OCI-LY1 (cell line): ENCODE measurements around the gene WIPF3.
"Not testable (repeated sequence)": the region's sequence is repeated elsewhere in the genome, so short reads cannot be mapped to it uniquely, and the experiment has no call there.

ENCODE experiments used
- H2AFZ ChIP-seq: fragments of 200-600 bp; sonication (generic), shearing (Covaris generic); 2 replicates; pipeline ENCODE4 v1.6.0; 2014; ENCODE audit warnings: antibody characterized with exemption, mild to moderate bottlenecking, low read length
- H3F3A ChIP-seq: fragments of 200-600 bp; sonication (generic), shearing (Covaris generic); 2 replicates; pipeline ENCODE4 v1.6.0; 2014; ENCODE audit warnings: mild to moderate bottlenecking, antibody characterized with exemption, low read length, moderate library complexity; ENCODE audit not compliant: insufficient read depth
- H3K27ac ChIP-seq: fragments of 200-600 bp; sonication (generic); 2 replicates; pipeline ENCODE4 v1.5.1; 2014; ENCODE audit warnings: low read length, mixed run types, mild to moderate bottlenecking, low read depth; ENCODE audit not compliant: poor library complexity, severe bottlenecking
- H3K27me3 ChIP-seq: fragments of 200-600 bp; sonication (generic); 2 replicates; pipeline ENCODE4 v1.6.0; 2014; ENCODE audit warnings: antibody characterized with exemption, mild to moderate bottlenecking, low read length, moderate library complexity; ENCODE audit not compliant: insufficient read depth
- H3K36me3 ChIP-seq: fragments of 200-600 bp; sonication (generic); 2 replicates; pipeline ENCODE4 v1.6.1; 2014; ENCODE audit warnings: mild to moderate bottlenecking, antibody characterized with exemption, low read length, moderate library complexity, mixed read lengths; ENCODE audit not compliant: insufficient read depth
- H3K4me1 ChIP-seq: fragments of 200-600 bp; sonication (generic); 2 replicates; pipeline ENCODE4 v1.5.1; 2014; ENCODE audit warnings: mild to moderate bottlenecking, low read length, moderate library complexity; ENCODE audit not compliant: insufficient read depth, severe bottlenecking
- H3K4me2 ChIP-seq: fragments of 200-600 bp; sonication (generic), shearing (Covaris generic); 2 replicates; pipeline ENCODE4 v1.6.1; 2014; ENCODE audit warnings: low read length
- H3K4me3 ChIP-seq: fragments of 200-600 bp; sonication (generic); 2 replicates; pipeline ENCODE4 v1.5.1; 2014; ENCODE audit warnings: low read length, low read depth, mild to moderate bottlenecking, mixed read lengths; ENCODE audit not compliant: poor library complexity, severe bottlenecking
- H3K79me2 ChIP-seq: fragments of 200-600 bp; shearing (Covaris generic); 2 replicates; pipeline ENCODE4 v1.6.1; 2016; ENCODE audit warnings: mixed run types, low read length, mixed read lengths; ENCODE audit not compliant: insufficient read depth
- H3K9ac ChIP-seq: fragments of 200-600 bp; sonication (generic), shearing (Covaris generic); 2 replicates; pipeline ENCODE4 v1.6.1; 2014; ENCODE audit warnings: mild to moderate bottlenecking, low read length, mixed read lengths
- H3K9me2 ChIP-seq: fragments of 200-600 bp; sonication (generic), shearing (Covaris generic); 2 replicates; pipeline ENCODE4 v1.6.1; 2014; ENCODE audit warnings: low read depth, mild to moderate bottlenecking, low read length, mixed read lengths
- H3K9me3 ChIP-seq: fragments of 200-600 bp; shearing (Covaris generic); 2 replicates; pipeline ENCODE4 v1.6.1; 2014; ENCODE audit warnings: low read length, mixed read lengths
- H4K20me1 ChIP-seq: fragments of 200-600 bp; sonication (generic), shearing (Covaris generic); 2 replicates; pipeline ENCODE4 v1.6.0; 2016; ENCODE audit warnings: mild to moderate bottlenecking, low read length; ENCODE audit not compliant: insufficient read depth
- CTCF ChIP-seq: fragments of 200-600 bp; sonication (generic), shearing (Covaris generic); IDR thresholded peaks from 2 replicates; pipeline ENCODE4 v1.5.1; 2017; ENCODE audit warnings: mild to moderate bottlenecking, antibody characterized with exemption, low read length, moderate library complexity, mixed read lengths
- EZH2 ChIP-seq: fragments of 200-600 bp; sonication (generic), shearing (Covaris generic); IDR thresholded peaks from 2 replicates; pipeline ENCODE4 v1.8.0; 2017; ENCODE audit warnings: borderline replicate concordance, mixed run types, mild to moderate bottlenecking, antibody characterized with exemption, low read length, moderate library complexity, mixed read lengths

Gene WIPF3

GRCh38 chr7:29889288-29889687, 83.0 kb downstream of the WIPF3 start:
- Histone ChIP-seq H4K20me1 (no peaks in the 10 kb centered on the region), H3K4me2 (no peak overlapping the region), H3K36me3 (no peaks in the 10 kb centered on the region), H3K4me3 (no peak overlapping the region), H3K4me1 (no peaks in the 10 kb centered on the region), H3K9me3 (no peaks in the 10 kb centered on the region), H3K79me2 (no peaks in the 10 kb centered on the region), H3F3A (no peaks in the 10 kb centered on the region), H3K27me3 (0 out of 2 replicates have a peak, but pooled peaks cover 4% of the 10 kb centered on the region), H3K9ac (no peak overlapping the region), H2AFZ (no peak overlapping the region), H3K27ac (no peak overlapping the region), H3K9me2 (no peaks in the 10 kb centered on the region)
- TF ChIP-seq CTCF (no peak), EZH2 (no peak)

GRCh38 chr7:29890251-29890650, 83.9 kb downstream of the WIPF3 start:
- H4K20me1 ChIP-seq, result no peaks in the 10 kb centered on the region
- TF ChIP-seq CTCF (no peak), EZH2 (no peak)

GRCh38 chr7:29890786-29891185, 84.5 kb downstream of the WIPF3 start:
- H3K27me3 ChIP-seq, H3F3A ChIP-seq, H3K4me2 ChIP-seq, H3K27ac ChIP-seq, H3K36me3 ChIP-seq, H3K79me2 ChIP-seq, H3K9me2 ChIP-seq, H3K9ac ChIP-seq, H3K4me3 ChIP-seq, H4K20me1 ChIP-seq, H2AFZ ChIP-seq, H3K4me1 ChIP-seq, H3K9me3 ChIP-seq: not testable (repeated sequence)

More at GRCh38 chr7:29890251-29890650, 83.9 kb downstream of the WIPF3 start:
- H3K27me3 ChIP-seq, result 0 out of 2 replicates have a peak, but pooled peaks cover 4% of the 10 kb centered on the region
- no peak overlapping the region for H3K27ac ChIP-seq
- H3K79me2 ChIP-seq, result no peaks in the 10 kb centered on the region
- no peaks in the 10 kb centered on the region for H3K4me1 ChIP-seq
- no peak overlapping the region for H3K4me2 ChIP-seq
- H3F3A ChIP-seq, result no peaks in the 10 kb centered on the region
- H3K9ac ChIP-seq, result no peak overlapping the region
- H3K4me3 ChIP-seq, result no peak overlapping the region
- H3K36me3 ChIP-seq, result no peaks in the 10 kb centered on the region
- H3K9me3 ChIP-seq, result no peaks in the 10 kb centered on the region
- no peak overlapping the region for H2AFZ ChIP-seq
- H3K9me2 ChIP-seq, result no peaks in the 10 kb centered on the region

GRCh38 chr7:29891766-29892165, 85.5 kb downstream of the WIPF3 start:
- H3K9ac ChIP-seq, result no peak overlapping the region
- no peak for TF ChIP-seq CTCF
- no peak for TF ChIP-seq EZH2
- no peaks in the 10 kb centered on the region for H3F3A ChIP-seq
- no peaks in the 10 kb centered on the region for H3K9me2 ChIP-seq
- no peaks in the 10 kb centered on the region for H3K9me3 ChIP-seq
- H4K20me1 ChIP-seq, result no peaks in the 10 kb centered on the region
- H3K4me1 ChIP-seq, result no peaks in the 10 kb centered on the region
- H2AFZ ChIP-seq, result no peak overlapping the region
- no peaks in the 10 kb centered on the region for H3K79me2 ChIP-seq
- 0 out of 2 replicates have a peak, but pooled peaks cover 4% of the 10 kb centered on the region for H3K27me3 ChIP-seq
- no peak overlapping the region for H3K27ac ChIP-seq
- no peaks in the 10 kb centered on the region for H3K36me3 ChIP-seq
- no peak overlapping the region for H3K4me2 ChIP-seq
- H3K4me3 ChIP-seq, result no peak overlapping the region
